K562 (cell line): ENCODE data around the gene NSMF. TPM values are rescaled to one million over a fixed set of nuclear protein-coding genes. Genes with fewer than 3 reads are reported as not detected.
"Not testable (repeated sequence)": the region's sequence is repeated elsewhere in the genome, so short reads cannot be mapped to it uniquely, and the experiment has no call there.

Experiments used
- ATAC-seq: fragments of 200-7000 bp; cut with Tn5 transposase; 3 replicates; pipeline ENCODE4 v1.9.1; 2020; ENCODE audit warnings: moderate library complexity
- BruUV-seq: library from RNA; stranded (reverse); fragments of 400-500 nt; replicated peaks from 2 replicates; lab custom pipeline; 2021; lab: Mats Ljungman, UMichigan
- CTCF ChIA-PET: fragments of 300-600 bp; formaldehyde crosslinking; extraction: SDS; loops from one replicate; lab custom pipeline; 2021; ENCODE audit warnings: low intra/inter-chr PET ratio; lab: Yijun Ruan, JAX
- POLR2A ChIA-PET: fragments of 300-600, 350-650 bp; sonication (Branson Sonifier 250); formaldehyde crosslinking; extraction: SDS; loops from one replicate; lab custom pipeline; 2021; ENCODE audit warnings: antibody characterized with exemption, inconsistent platforms; lab: Yijun Ruan, JAX
- DNase-seq, 4 experiments: peaks; one replicate each; pipeline versions ENCODE4 v3.0.0 to v3.0.0-alpha.2; 2011 to 2018; ENCODE audit warnings: low spot score in 3 of 4, mixed read lengths in 3 of 4; ENCODE audit errors: extremely low read depth in 1 of 4
- FAIRE-seq: peaks from 2 replicates; lab custom pipeline; 2011; peaks lifted over from hg19 to GRCh38; lab: Jason Lieb, UNC
- H2AFZ ChIP-seq: 2 replicates; pipeline ENCODE4 v1.6.0; 2011; ENCODE audit warnings: low read depth, low read length, control low read depth, inconsistent platforms
- H3K27ac ChIP-seq: fragments of 200-600 bp; 3 replicates; pipeline ENCODE4 v1.8.0; 2011; ENCODE audit warnings: low read depth, mild to moderate bottlenecking, control low read depth, inconsistent platforms, low read length, moderate library complexity, mixed read lengths; ENCODE audit errors: extremely low read depth
- H3K27me3 ChIP-seq, 2 experiments: fragments of 300-600 bp in 1 of 2; 2 replicates in 1 of 2; 3 replicates in 1 of 2; pipeline versions ENCODE4 v1.6.0 to v1.8.0; 2011; ENCODE audit warnings: inconsistent platforms in 2 of 2, low read length in 2 of 2, mild to moderate bottlenecking in 1 of 2, mixed read lengths in 1 of 2, moderate library complexity in 1 of 2; ENCODE audit not compliant: control insufficient read depth in 2 of 2, insufficient read depth in 2 of 2
- H3K36me3 ChIP-seq: fragments of 300-600 bp; 3 replicates; pipeline ENCODE4 v1.8.0; 2011; ENCODE audit warnings: mild to moderate bottlenecking, low read length, inconsistent platforms; ENCODE audit not compliant: control insufficient read depth, insufficient read depth
- H3K4me1 ChIP-seq, 2 experiments: fragments of 200-600 bp in 1 of 2; replicated peaks in 1 of 2; 2 replicates in 1 of 2; 3 replicates in 1 of 2; pipeline versions ENCODE4 v1.5.1 to v1.8.0; 2011; ENCODE audit warnings: inconsistent platforms in 2 of 2, low read length in 2 of 2, mild to moderate bottlenecking in 1 of 2, mixed read lengths in 1 of 2, moderate library complexity in 1 of 2; ENCODE audit not compliant: control insufficient read depth in 2 of 2, insufficient read depth in 2 of 2
- H3K4me2 ChIP-seq: 2 replicates; pipeline ENCODE4 v1.6.1; 2011; ENCODE audit warnings: low read length, control low read depth, inconsistent platforms, mixed read lengths; ENCODE audit not compliant: insufficient read depth
- H3K4me3 ChIP-seq: fragments of 200-600 bp; sonication (generic), shearing (Covaris generic); 2 replicates; pipeline ENCODE4 v1.5.1; 2016; ENCODE audit warnings: control low read depth, inconsistent platforms
- H3K79me2 ChIP-seq: fragments of 200-600 bp; 3 replicates; pipeline ENCODE4 v1.8.0; 2011; ENCODE audit warnings: low read length, inconsistent platforms; ENCODE audit not compliant: control insufficient read depth, insufficient read depth
- H3K9ac ChIP-seq, 2 experiments: 2 replicates each; pipeline versions ENCODE4 v1.6.0 to v1.6.1; 2011; ENCODE audit warnings: low read depth in 2 of 2, low read length in 2 of 2, control low read depth in 1 of 2, inconsistent platforms in 1 of 2, mild to moderate bottlenecking in 1 of 2, mixed read lengths in 1 of 2; ENCODE audit not compliant: insufficient read depth in 1 of 2
- H3K9me1 ChIP-seq: one replicate; pipeline ENCODE4 v1.6.0; 2011; ENCODE audit warnings: inconsistent platforms, mild to moderate bottlenecking, low read length, moderate library complexity; ENCODE audit not compliant: control insufficient read depth, insufficient read depth
- H3K9me3 ChIP-seq: replicated peaks from 2 replicates; pipeline ENCODE4 v1.5.1; 2011; ENCODE audit warnings: low read depth, low read length, inconsistent platforms; ENCODE audit not compliant: control insufficient read depth, insufficient read depth
- H4K20me1 ChIP-seq: replicated peaks from 2 replicates; pipeline ENCODE4 v1.6.1; 2011; ENCODE audit warnings: low read length, inconsistent platforms, mixed read lengths; ENCODE audit not compliant: control insufficient read depth, insufficient read depth
- BACH1 ChIP-seq: fragments of 200-800 bp; sonication (Bioruptor generic); IDR thresholded peaks from 2 replicates; pipeline ENCODE4 v1.6.1; 2016; ENCODE audit warnings: missing genetic modification characterization, missing compliant biosample characterization
- COPS2 ChIP-seq: fragments of 450-650 bp; conservative IDR thresholded peaks from 2 replicates; pipeline ENCODE4 v1.6.1; 2016; ENCODE audit warnings: mild to moderate bottlenecking, moderate library complexity
- ETV5 ChIP-seq: sonication (generic); formaldehyde crosslinking; IDR thresholded peaks from 2 replicates; pipeline ENCODE4 v1.4.0; 2020; ENCODE audit warnings: low read depth, mild to moderate bottlenecking, missing genetic modification reagents
- EZH2 ChIP-seq: IDR thresholded peaks from 2 replicates; pipeline ENCODE4 v1.6.1; 2012; ENCODE audit warnings: low read depth, mild to moderate bottlenecking, inconsistent platforms, low read length, borderline replicate concordance
- GABPA ChIP-seq: fragments of 200-800 bp; sonication (Bioruptor generic); conservative IDR thresholded peaks from 2 replicates; pipeline ENCODE4 v1.6.1; 2016; ENCODE audit warnings: low read depth, missing genetic modification characterization, missing compliant biosample characterization
- MCM3 ChIP-seq: fragments of 450-650 bp; IDR thresholded peaks from 2 replicates; pipeline ENCODE4 v1.6.1; 2016
- SP2 ChIP-seq: IDR thresholded peaks from 2 replicates; pipeline ENCODE4 v1.6.1; 2011; ENCODE audit warnings: mild to moderate bottlenecking, low read depth, low read length, moderate library complexity; ENCODE audit not compliant: poor library complexity, severe bottlenecking; ENCODE audit errors: extremely low read depth
- ZNF644 ChIP-seq: fragments of 200-800 bp; sonication (Bioruptor generic); IDR thresholded peaks from 2 replicates; pipeline ENCODE4 v1.6.1; 2016; ENCODE audit warnings: low read depth, missing genetic modification characterization, missing compliant biosample characterization
- WGBS: fragments of 100-300 bp; shearing (Covaris generic); methylation state at CpG from one replicate; pipeline ENCODE4 v1.1.6; 2016; ENCODE audit warnings: low coverage, mixed read lengths; ENCODE audit not compliant: insufficient coverage; ENCODE audit errors: missing lambda C conversion rate; 5-methylcytosine and 5-hydroxymethylcytosine counted together
- in situ Hi-C: fragments of 300-500 bp; cut with MboI; formaldehyde crosslinking; loops from 4 replicates; pipeline ENCODE4 v1.15.0; 2018; ENCODE audit warnings: inconsistent platforms, mixed read lengths
- intact Hi-C: fragments of 100-400 bp; cut with micrococcal nuclease; formaldehyde crosslinking; loops from 2 replicates; pipeline ENCODE4 v1.14.2; 2022
- polyA plus RNA-seq, 8 experiments: library from polyadenylated mRNA; depleted of rRNA in 4 of 8; stranded (reverse) in 5 of 8; unstranded in 3 of 8; fragments of >200 nt; fragmentation: Nextera tagmentation in 2 of 8; fragmentation: Illumina TruSeq in 1 of 8; extraction: Ambion mirVana in 2 of 8; extraction: Trizol in 1 of 8; gene quantifications; 2 replicates each; pipeline versions ENCODE4 v1.2.1 to v1.2.3, GENCODE V29; 2011 to 2014; ENCODE audit warnings: inconsistent platforms in 1 of 8, missing spikeins in 1 of 8
- total RNA-seq, 7 experiments: library from RNA; depleted of rRNA in 6 of 7; stranded (reverse); fragments of >200 nt in 6 of 7; fragmentation: Illumina TruSeq in 2 of 7; extraction: Trizol in 2 of 7; gene quantifications; 2 replicates each; pipeline versions ENCODE4 v1.2.1 to v1.2.3, GENCODE V29; 2011 to 2021; ENCODE audit warnings: low replicate concordance in 1 of 7
- TF ChIP-seq, protein P1 (sequence below), 2 experiments: fragments of 450-650 bp in 1 of 2; sonication (generic) in 1 of 2; formaldehyde crosslinking; conservative IDR thresholded peaks; 2 replicates each; pipeline versions ENCODE4 v1.4.0 to v1.8.1; 2020 to 2022; ENCODE audit warnings: mild to moderate bottlenecking in 1 of 2, missing genetic modification reagents in 1 of 2
- TF ChIP-seq, protein P2 (sequence below): fragments of 450-650 bp; IDR thresholded peaks from 2 replicates; pipeline ENCODE4 v1.6.1; 2018; ENCODE audit not compliant: partially characterized antibody

NSMF gene
- total and polyA plus RNA-seq, 9 of the 15 experiments (the other 6 are each of a cell fraction or from before 2014, with no cell fraction given) = 0.20 to 82.7 (median 29.3) TPM

GRCh38 chr9:137410236-137410890, 48.8 kb downstream of the NSMF start:
- H3K9me1 ChIP-seq, DNase-seq, BruUV-seq, H3K4me2 ChIP-seq, in situ Hi-C loops, H3K36me3 ChIP-seq, ATAC-seq, CTCF ChIA-PET, H4K20me1 ChIP-seq, H3K9me3 ChIP-seq, H3K27ac ChIP-seq, H2AFZ ChIP-seq, H3K4me3 ChIP-seq, H3K27me3 ChIP-seq, FAIRE-seq, intact Hi-C loops: not testable (repeated sequence)
- peaks cover 27 to 76% of the 10 kb centered on the region in 2 experiments for H3K4me1 ChIP-seq
- peak overlapping the region in 1 of 2 experiments; percentile 14; a peak in 1 of 4 replicates for H3K9ac ChIP-seq
- WGBS = 52% methylated on average over 7 of the region's 18 CpGs
- POLR2A ChIA-PET = interaction anchor here (1.4 kb wide), 1 partner anchor 123 kb away, joined by 6 read pairs; no protein-coding TSS in a partner anchor
- peaks cover 40% of the 10 kb centered on the region for H3K79me2 ChIP-seq

DNA sequence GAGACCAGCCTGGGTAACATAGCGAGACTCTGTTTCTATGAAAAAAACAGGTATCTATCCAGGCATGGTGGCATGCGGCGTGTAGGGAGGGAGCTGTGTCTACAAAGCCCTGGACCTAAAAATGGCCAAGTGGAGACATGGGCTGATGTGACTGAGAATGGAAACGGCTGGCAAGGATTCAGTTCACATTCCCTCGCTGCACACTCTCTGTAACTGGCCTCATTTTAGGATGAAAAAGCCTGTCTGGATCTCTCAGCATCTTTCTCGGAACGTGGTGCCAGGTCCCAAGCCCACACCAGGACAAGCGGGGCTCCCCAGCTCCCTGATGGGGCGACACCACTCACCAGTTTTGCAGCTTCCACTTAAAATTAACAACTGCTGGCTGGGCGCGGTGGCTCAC, 49.6 kb downstream of the NSMF start:
- in situ Hi-C loops = no loop called here
- Histone ChIP-seq H3K36me3 (no peaks in the 10 kb centered on the region; the same call in 2 of the 3 replicates), H3K4me1 (peaks cover 28 to 83% of the 10 kb centered on the region in 2 experiments), H2AFZ (no peak overlapping the region), H3K9me1 (no peaks in the 10 kb centered on the region), H3K27me3 (no peaks in the 10 kb centered on the region), H3K4me2 (no peak overlapping the region), H3K4me3 (no peak overlapping the region), H3K9me3 (no peaks in the 10 kb centered on the region), H3K27ac (no peak overlapping the region), H4K20me1 (no peaks in the 10 kb centered on the region), H3K9ac (no peak overlapping the region), H3K79me2 (peaks cover 38% of the 10 kb centered on the region)
- ChIA-PET POLR2A (interaction anchor here (0.6 to 1.5 kb wide), 5 partner anchors 17 to 122 kb away, joined by 3 to 6 read pairs (median 4); partner anchors contain the start of gene NRARP), CTCF (no interaction called here)
- intact Hi-C loops = no loop called here
- no peak for ATAC-seq
- WGBS = 92% methylated on average over 10 of the region's 11 CpGs
- BruUV-seq = no TSS peak
- FAIRE-seq = no peak
- no peak for DNase-seq
- TF ChIP-seq MCM3 (no peak), ETV5 (CRISPR knock-in tag) (no peak), COPS2 (no peak), GABPA (tag) (no peak), EZH2 (no peak), SP2 (no peak), ZNF644 (tag) (no peak), BACH1 (no peak)
- TF ChIP-seq, protein P1, sequence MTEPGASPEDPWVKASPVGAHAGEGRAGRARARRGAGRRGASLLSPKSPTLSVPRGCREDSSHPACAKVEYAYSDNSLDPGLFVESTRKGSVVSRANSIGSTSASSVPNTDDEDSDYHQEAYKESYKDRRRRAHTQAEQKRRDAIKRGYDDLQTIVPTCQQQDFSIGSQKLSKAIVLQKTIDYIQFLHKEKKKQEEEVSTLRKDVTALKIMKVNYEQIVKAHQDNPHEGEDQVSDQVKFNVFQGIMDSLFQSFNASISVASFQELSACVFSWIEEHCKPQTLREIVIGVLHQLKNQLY (CRISPR knock-in tag; conservative IDR thresholded peaks at IDR 0.05) = no peak
- TF ChIP-seq, protein P2, sequence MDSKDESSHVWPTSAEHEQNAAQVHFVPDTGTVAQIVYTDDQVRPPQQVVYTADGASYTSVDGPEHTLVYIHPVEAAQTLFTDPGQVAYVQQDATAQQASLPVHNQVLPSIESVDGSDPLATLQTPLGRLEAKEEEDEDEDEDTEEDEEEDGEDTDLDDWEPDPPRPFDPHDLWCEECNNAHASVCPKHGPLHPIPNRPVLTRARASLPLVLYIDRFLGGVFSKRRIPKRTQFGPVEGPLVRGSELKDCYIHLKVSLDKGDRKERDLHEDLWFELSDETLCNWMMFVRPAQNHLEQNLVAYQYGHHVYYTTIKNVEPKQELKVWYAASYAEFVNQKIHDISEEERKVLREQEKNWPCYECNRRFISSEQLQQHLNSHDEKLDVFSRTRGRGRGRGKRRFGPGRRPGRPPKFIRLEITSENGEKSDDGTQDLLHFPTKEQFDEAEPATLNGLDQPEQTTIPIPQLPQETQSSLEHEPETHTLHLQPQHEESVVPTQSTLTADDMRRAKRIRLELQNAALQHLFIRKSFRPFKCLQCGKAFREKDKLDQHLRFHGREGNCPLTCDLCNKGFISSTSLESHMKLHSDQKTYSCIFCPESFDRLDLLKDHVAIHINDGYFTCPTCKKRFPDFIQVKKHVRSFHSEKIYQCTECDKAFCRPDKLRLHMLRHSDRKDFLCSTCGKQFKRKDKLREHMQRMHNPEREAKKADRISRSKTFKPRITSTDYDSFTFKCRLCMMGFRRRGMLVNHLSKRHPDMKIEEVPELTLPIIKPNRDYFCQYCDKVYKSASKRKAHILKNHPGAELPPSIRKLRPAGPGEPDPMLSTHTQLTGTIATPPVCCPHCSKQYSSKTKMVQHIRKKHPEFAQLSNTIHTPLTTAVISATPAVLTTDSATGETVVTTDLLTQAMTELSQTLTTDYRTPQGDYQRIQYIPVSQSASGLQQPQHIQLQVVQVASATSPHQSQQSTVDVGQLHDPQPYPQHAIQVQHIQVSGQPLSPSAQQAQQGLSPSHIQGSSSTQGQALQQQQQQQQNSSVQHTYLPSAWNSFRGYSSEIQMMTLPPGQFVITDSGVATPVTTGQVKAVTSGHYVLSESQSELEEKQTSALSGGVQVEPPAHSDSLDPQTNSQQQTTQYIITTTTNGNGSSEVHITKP = no peak
